Right lobe of liver (tissue), 4 donors: ENCODE data around the gene ELOVL6.

Source experiments
- POLR2A ChIP-seq: fragments of 450-650 bp; IDR thresholded peaks from one replicate; pipeline ENCODE4 v1.6.1; 2017; ENCODE audit warnings: antibody characterized with exemption, mild to moderate bottlenecking
- TF ChIP-seq, protein P1 (sequence below), 4 donors: fragments of 200-600 bp in 3 of 4; fragments of 450-650 bp in 1 of 4; IDR thresholded peaks; one replicate each; pipeline versions ENCODE4 v1.5.1 to v1.8.0; 2016 to 2022; ENCODE audit warnings: antibody characterized with exemption in 4 of 4, mild to moderate bottlenecking in 2 of 4
- donor health status: DM: no; HTN: no; CAD: no.
- donor health status: DM: no; HTN: no; CAD: no.
- donor health status: DM: no; HTN: yes; CAD: no.

DNA sequence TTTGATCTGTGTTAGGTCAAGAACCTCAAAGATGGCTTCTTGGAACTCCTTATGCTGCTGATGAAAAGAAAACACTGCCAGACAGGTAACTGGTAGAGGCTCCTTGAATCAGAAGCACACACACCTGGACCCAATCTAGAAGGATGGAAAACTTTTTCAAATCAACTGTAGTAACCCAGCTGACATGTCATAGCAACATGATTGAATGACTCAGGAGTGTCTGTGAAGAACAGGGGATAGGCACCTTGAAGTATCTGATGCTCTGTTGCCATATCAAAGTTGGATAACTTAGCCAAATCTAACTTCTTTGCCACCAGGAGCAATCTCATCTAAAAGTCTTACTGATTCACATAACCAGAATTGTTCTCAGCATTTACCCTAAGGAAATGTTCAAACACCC, 98.8 kb downstream of the ELOVL6 start:
- TF ChIP-seq, protein P1, sequence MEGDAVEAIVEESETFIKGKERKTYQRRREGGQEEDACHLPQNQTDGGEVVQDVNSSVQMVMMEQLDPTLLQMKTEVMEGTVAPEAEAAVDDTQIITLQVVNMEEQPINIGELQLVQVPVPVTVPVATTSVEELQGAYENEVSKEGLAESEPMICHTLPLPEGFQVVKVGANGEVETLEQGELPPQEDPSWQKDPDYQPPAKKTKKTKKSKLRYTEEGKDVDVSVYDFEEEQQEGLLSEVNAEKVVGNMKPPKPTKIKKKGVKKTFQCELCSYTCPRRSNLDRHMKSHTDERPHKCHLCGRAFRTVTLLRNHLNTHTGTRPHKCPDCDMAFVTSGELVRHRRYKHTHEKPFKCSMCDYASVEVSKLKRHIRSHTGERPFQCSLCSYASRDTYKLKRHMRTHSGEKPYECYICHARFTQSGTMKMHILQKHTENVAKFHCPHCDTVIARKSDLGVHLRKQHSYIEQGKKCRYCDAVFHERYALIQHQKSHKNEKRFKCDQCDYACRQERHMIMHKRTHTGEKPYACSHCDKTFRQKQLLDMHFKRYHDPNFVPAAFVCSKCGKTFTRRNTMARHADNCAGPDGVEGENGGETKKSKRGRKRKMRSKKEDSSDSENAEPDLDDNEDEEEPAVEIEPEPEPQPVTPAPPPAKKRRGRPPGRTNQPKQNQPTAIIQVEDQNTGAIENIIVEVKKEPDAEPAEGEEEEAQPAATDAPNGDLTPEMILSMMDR (IDR thresholded peaks at IDR 0.05), result no peak
- TF ChIP-seq POLR2A, result no peak
